Renal pelvis (tissue), 4 donors: ENCODE results near the gene ST13. TPM values are rescaled to one million over a fixed set of nuclear protein-coding genes. Genes with fewer than 3 reads are reported as not detected.
"Not testable (repeated sequence)": the region's sequence is repeated elsewhere in the genome, so short reads cannot be mapped to it uniquely, and the experiment has no call there.

ENCODE experiments used
- DNase-seq: peaks from one replicate; pipeline ENCODE4 v3.0.0-alpha.2; 2013
- polyA plus RNA-seq, 3 donors: library from polyadenylated mRNA; unstranded; fragments of 120-200 nt; gene quantifications; one replicate each; pipeline ENCODE4 v1.2.1, GENCODE V29; 2013; ENCODE audit not compliant: insufficient read length in 3 of 3

The ST13 gene
- polyA plus RNA-seq, 3 donors, result 563 to 683 (median 629) TPM

GRCh38 chr22:40855071-40855978 lies 1.1 kb downstream of the ST13 start:
- no peak for DNase-seq

GRCh38 chr22:40853961-40854360 lies 2.5 kb downstream of the ST13 start:
- no peak for DNase-seq

- DNase-seq, result no peak
Measured at GRCh38 chr22:40853333-40853732, 3.1 kb downstream of the ST13 start.

GRCh38 chr22:40845816-40846215 lies 10.6 kb downstream of the ST13 start:
- DNase-seq, result not testable (repeated sequence)

GRCh38 chr22:40844951-40845350 lies 11.5 kb downstream of the ST13 start:
- DNase-seq, result no peak

- no peak for DNase-seq
Measured at GRCh38 chr22:40838486-40838885, 18.0 kb downstream of the ST13 start.

- DNase-seq, result no peak
Measured at GRCh38 chr22:40834619-40835018, 21.8 kb downstream of the ST13 start.

- DNase-seq, result no peak
Measured at GRCh38 chr22:40829131-40829530, 27.3 kb downstream of the ST13 start.

- peak; percentile 10 for DNase-seq
Measured at GRCh38 chr22:40826984-40827741, 29.3 kb downstream of the ST13 start.

- DNase-seq, result not testable (repeated sequence)
Measured at GRCh38 chr22:40826292-40826691, 30.1 kb downstream of the ST13 start.

- no peak for DNase-seq
Measured at GRCh38 chr22:40823426-40823825, 33.0 kb downstream of the ST13 start.

- no peak for DNase-seq
Measured at GRCh38 chr22:40819599-40820140, 36.8 kb downstream of the ST13 start.

GRCh38 chr22:40818747-40819598 lies 37.5 kb downstream of the ST13 start, which contains the start of gene SLC25A17:
TSS of gene SLC25A17 (minus strand) at chr22:40819346. CDS start at chr22:40819248, 98 bp downstream.
- peak; percentile 89 for DNase-seq

GRCh38 chr22:40818192-40818746 lies 38.2 kb downstream of the ST13 start:
- DNase-seq, result no peak

- no peak for DNase-seq
Measured at GRCh38 chr22:40817737-40818136, 38.7 kb downstream of the ST13 start.

- no peak for DNase-seq
Measured at GRCh38 chr22:40813912-40814315, 42.5 kb downstream of the ST13 start.

GRCh38 chr22:40808018-40808841 lies 48.2 kb downstream of the ST13 start:
- DNase-seq, result no peak

- no peak for DNase-seq
Measured at GRCh38 chr22:40806711-40807110, 49.7 kb downstream of the ST13 start.

- no peak for DNase-seq
Measured at GRCh38 chr22:40805699-40806203, 50.7 kb downstream of the ST13 start.

- DNase-seq, result no peak
Measured at GRCh38 chr22:40805239-40805638, 51.2 kb downstream of the ST13 start.
